Stimulated activated CD4-positive, alpha-beta T cell treated with anti-CD3 and anti-CD28 coated beads, Interleukin-4, amount 100 ng/mL, for 4 hours (primary cell): ENCODE measurements around the gene KDELR1.
A peak's percentile ranks its signal among the peaks of the same experiment; 100 is the strongest.

Experiments used
- DNase-seq, 2 experiments: peaks; one replicate each; pipeline ENCODE4 v3.0.0-alpha.2; 2020

KDELR1 gene

DNA sequence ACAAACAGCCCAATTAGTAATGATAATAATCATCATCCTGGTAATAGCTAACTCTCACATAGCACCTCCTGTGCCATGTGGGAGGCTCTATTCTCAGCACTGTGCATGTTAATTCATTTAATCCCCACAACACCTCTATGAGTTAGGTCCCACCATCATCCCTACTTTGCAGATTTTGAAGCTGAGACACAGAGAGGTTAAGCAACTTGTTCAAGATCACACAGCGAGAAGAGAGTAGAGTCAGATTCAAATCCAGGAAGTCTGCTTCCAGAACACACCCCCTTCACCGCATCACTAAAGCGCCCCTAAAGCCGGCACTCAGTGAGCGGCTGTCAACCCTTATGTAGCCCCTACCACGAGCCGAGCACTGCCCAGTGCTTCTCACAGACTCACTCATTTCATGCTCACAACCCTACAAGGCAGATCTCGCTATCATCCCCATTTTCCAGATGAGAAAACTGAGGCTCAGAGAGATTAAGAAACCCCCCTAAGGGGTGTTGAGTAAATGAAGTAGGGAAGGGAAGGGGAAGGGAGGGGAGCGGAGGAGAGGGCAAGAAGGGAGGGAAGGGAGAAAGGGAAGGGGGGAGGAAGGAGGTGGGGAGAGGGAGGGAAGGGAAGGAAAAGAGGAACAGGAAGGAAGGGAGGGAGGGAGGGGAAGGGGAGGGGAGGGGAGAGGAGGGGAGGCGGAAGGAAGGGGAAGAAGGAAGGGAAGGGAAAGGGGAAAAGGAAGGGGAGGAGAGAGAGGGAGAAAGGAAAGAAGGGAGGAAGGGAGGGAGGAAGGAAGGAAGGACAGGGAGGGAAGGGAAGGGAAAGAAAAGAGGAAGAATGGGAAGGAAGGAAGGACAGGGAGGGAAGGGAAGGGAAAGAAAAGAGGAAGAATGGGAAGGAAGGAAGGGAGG lies 49.6 kb downstream of the KDELR1 start:
- DNase-seq, result no peak

DNA sequence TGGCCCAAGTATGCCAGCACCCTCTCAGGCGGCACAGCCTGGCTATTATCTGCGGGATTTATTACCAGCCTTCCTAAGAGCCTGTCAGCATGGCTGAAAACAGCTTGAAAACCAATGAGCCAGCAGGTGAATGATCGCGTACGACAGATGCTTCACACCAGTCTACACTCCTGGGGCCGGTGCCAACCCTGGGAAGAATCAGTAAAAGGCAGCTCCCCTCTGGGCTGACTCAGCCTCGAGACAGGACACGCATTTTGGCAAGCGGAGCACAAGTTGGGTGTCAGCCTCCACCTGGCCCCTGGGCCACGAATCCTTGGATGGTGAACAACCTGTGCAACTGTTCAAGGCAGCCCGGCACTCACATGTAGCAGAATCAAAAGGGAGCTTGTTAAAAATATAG lies 50.4 kb downstream of the KDELR1 start:
- no peak for DNase-seq

DNA sequence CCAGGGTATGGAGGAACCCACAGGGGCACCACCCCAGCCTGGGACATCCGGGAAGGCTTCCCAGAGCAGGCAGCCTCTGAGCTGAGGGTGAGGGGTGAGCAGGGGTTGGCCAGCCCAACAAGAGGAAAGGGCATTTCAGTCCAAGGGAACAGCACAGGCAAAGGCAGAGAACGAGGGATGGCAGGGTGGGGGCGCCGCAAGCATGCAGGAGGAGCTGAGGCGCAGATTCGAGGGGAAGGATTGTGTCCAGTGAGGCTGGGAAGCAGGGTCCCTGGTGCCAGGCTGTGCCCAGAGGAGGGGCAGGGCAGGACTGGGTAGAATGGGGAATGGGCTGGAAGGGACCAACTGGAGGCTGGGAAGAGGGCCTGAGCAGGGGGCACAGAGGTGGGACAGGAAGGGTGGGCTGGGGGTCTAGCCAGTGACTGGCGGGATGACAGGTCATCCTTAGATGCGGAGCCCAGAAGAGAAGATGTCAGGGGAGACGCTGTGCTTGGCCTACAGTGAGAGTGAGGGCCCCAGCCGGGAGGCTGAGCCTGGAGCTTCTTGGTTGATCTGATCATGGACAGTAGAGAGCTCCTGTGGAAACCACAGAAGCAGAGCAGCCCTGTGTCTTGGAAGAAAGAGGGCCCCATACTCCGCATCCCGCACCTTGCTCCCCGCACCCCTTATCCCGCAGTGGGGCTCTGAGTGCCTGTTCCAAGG lies 52.4 kb downstream of the KDELR1 start:
- no peak for DNase-seq

DNA sequence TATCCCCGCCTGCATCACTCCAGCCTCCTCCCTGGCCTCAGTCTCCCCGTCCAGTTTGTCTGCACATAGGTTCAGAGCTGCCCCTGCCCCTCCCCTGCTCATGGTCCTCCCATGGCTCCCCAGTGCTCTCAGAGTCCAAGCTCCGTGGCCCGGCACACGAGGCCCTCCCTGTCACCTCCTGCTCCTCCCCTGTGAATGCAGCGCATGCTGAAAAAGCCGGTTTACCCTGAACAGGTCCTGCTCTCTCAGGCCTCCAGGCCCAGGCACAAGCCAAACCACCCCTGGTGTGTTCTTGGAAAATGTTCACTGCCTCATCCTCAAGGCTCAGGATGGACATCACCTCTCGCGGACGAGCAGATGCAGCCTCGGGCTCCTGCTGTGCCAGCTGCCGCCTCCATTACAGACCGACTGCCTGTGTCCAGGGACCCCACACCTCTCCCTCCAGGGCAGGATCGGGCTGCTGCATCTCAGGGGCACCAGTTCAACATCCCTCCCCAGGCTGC lies 53.0 kb downstream of the KDELR1 start:
- DNase-seq, result no peak

DNA sequence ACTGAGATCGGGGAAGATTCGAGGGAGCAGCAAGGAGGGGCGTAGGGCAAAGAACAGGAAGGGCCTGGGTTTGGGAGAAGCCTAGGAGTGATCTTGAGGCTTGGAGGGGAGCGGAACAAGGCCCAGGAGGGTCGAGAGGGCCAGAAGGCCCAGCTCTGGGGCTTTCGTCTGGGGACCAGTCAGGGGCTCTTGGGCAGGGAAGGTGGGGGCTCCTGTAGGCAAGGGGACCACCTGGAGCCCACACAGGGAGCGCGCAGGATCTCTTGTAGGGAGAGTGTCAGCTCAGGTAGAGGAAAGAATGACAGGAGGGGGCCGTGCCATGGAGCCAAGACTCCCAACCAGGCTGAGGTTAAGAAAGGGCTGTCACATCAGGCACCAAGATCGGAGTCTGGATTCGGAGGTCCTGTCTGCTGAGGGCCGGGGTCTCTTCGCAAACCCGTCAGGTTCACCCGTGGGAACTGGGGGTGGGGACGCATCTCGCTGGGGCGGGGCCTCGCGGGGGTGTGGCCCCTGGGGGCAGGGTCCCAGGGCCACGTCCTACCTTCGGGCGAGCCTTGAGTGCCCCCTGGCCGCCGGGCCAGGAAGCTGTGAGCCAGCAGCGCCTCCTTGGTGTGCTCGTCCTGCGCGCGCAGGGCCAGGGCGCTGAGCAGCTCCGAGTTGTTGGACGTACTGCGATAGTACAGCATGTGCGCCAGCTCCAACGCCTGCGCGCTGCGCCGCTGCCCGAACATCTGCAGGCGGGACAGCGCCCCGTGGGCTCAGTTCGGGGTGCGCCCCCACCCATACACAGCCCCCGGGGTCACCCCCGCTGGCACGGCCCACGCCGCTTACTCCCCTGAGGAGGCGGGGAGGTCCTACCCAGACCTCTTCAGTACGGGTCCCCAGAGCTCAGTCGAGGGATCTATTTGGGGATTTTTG lies 57.6 kb downstream of the KDELR1 start:
- DNase-seq, result peak; percentile 93 to 94

DNA sequence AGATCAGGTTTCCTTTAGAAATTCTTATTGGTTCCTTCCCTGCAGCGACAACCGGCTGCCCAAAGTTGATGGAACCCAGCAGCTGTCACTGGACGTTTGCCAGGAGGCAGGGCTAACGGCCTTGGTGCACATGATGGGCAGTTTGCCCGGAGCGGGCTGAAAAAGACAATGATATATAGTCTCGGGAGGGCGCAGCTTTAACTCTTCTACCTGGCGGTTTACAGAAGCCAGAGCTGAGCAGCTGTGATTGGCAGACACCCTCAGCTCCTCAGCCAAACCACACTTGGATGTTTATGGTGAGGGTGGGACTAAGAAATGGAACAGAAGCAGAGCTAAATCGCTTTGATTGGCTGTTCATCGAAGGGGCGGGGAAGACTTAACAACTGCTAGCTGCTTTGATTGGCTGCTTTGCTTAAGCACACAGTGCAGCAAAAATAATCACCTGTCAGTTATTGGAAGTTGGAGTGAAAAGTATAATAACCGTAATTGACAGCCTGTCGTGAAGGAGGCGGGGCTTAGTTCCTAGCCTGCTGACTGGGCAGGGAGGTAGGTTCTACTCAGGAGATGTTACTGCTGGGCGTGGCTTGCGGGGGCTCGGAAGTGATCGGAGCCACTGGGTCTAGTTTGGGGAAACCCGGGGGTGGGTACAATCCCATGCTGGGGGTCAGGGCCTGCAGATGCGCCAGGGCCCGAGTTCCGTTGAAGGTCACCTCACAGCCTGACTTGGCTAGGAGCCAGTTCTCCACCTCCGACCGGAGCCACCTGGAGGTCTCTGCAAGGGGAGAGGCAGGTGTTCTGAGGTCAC lies 58.5 kb downstream of the KDELR1 start:
- DNase-seq, result peak; percentile 82 to 97
